Tibial nerve (tissue), 4 donors: ENCODE results near the gene BHLHA15.

Experiments
- CTCF ChIP-seq, 5 experiments: fragments of 200-600 bp in 3 of 5; fragments of 450-650 bp in 2 of 5; sonication (generic) in 3 of 5; IDR thresholded peaks; one replicate each; pipeline ENCODE4 v1.5.1; 2016 to 2019; ENCODE audit warnings: antibody characterized with exemption in 5 of 5, mild to moderate bottlenecking in 3 of 5, moderate library complexity in 2 of 5
- EP300 ChIP-seq, 2 donors: sonication (generic); formaldehyde crosslinking; IDR thresholded peaks; one replicate each; pipeline ENCODE4 v1.6.1; 2017; ENCODE audit warnings: antibody characterized with exemption in 2 of 2, mild to moderate bottlenecking in 1 of 2
- POLR2A ChIP-seq, 2 donors: fragments of 450-650 bp; IDR thresholded peaks; one replicate each; pipeline ENCODE4 v1.6.1; 2017; ENCODE audit warnings: antibody characterized with exemption in 2 of 2, mild to moderate bottlenecking in 2 of 2, moderate library complexity in 2 of 2

GRCh38 chr7:98238076-98238475, 26.8 kb downstream of the BHLHA15 start:
- TF ChIP-seq CTCF (IDR thresholded peaks at IDR 0.05) (no peak), POLR2A (IDR thresholded peaks at IDR 0.05) (no peak), EP300 (IDR thresholded peaks at IDR 0.05) (no peak)
